ENCODE results near the gene ATG9B. TPM values are rescaled to one million over a fixed set of nuclear protein-coding genes. Genes with fewer than 3 reads are reported as not detected.
A peak's percentile ranks its signal among the peaks of the same experiment; 100 is the strongest.

ATG9B gene
- total and polyA plus RNA-seq, 9 of the 15 experiments (the other 6 are each of a cell fraction or from before 2014, with no cell fraction given) = 0.29 to 8.0 (median 2.1) TPM

- TF ChIP-seq EWSR1 (IDR thresholded peaks at IDR 0.05; ENCODE audit: borderline replicate concordance, low read depth, partially characterized antibody) (no peak), RAD51 (IDR thresholded peaks at IDR 0.05; ENCODE audit: borderline replicate concordance, low read depth) (no peak), MITF (IDR thresholded peaks at IDR 0.05) (peak; percentile 58; the same call in 1 of the 2 replicates), MTA1 (IDR thresholded peaks at IDR 0.05; ENCODE audit: borderline replicate concordance) (0 out of 2 replicates have a peak, but pooled peaks have one; percentile 28), E2F4 (CRISPR knock-in tag; IDR thresholded peaks at IDR 0.05; ENCODE audit: low read depth) (peak; percentile 53; the same call in 1 of the 2 replicates), ATF7 (IDR thresholded peaks at IDR 0.05) (peak; percentile 61; the same call in 1 of the 2 replicates), ZBTB49 (CRISPR knock-in tag; IDR thresholded peaks at IDR 0.05; ENCODE audit: borderline replicate concordance) (no peak), NR2C1 (IDR thresholded peaks at IDR 0.05) (no peak), NR2C1 (tag; IDR thresholded peaks at IDR 0.05) (peak; percentile 84), PTTG1 (tag; IDR thresholded peaks at IDR 0.05; ENCODE audit: low read depth) (no peak), AFF1 (IDR thresholded peaks at IDR 0.05; ENCODE audit: low read depth in 1 of 2, partially characterized antibody in 2 of 2) (peak in 1 of 2 experiments; percentile 57), TCF3 (CRISPR knock-in tag; IDR thresholded peaks at IDR 0.05) (peak; percentile 33; the same call in 1 of the 2 replicates), ZNF696 (CRISPR knock-in tag; conservative IDR thresholded peaks at IDR 0.05) (no peak), TGIF2 (CRISPR knock-in tag; IDR thresholded peaks at IDR 0.05) (0 out of 2 replicates have a peak, but pooled peaks have one; percentile 64), SMAD4 (CRISPR knock-in tag; conservative IDR thresholded peaks at IDR 0.05) (0 out of 2 replicates have a peak, but pooled peaks have one; percentile 52), ZFP91 (CRISPR knock-in tag; IDR thresholded peaks at IDR 0.05) (peak; percentile 16; the same call in 1 of the 2 replicates)
These were observed 32.0 kb upstream of the ATG9B start (continued) for GRCh38 chr7:151056283-151056665.
